Fibroblast of villous mesenchyme (primary cell): ENCODE results near the gene ATP1A2. TPM values are rescaled to one million over a fixed set of nuclear protein-coding genes. Genes with fewer than 3 reads are reported as not detected.

Experiments used
- DNase-seq: peaks from one replicate; pipeline ENCODE4 v3.0.0-alpha.2; 2010; ENCODE audit warnings: low read depth
- H3K4me3 ChIP-seq: 2 replicates; pipeline ENCODE4 v1.5.1; 2011; ENCODE audit warnings: low read depth, mild to moderate bottlenecking, low read length
- CTCF ChIP-seq: IDR thresholded peaks from 2 replicates; pipeline ENCODE4 v1.5.1; 2012; ENCODE audit warnings: low read depth, mild to moderate bottlenecking, low read length; ENCODE audit not compliant: insufficient read depth
- total RNA-seq: library from RNA; depleted of rRNA; stranded (reverse); fragments of >200 nt; gene quantifications from 2 replicates; pipeline ENCODE4 v1.2.3, GENCODE V29; 2012

Gene ATP1A2
- total RNA-seq, 1 donor: not detected

GRCh38 chr1:160191756-160192155 lies 76.2 kb downstream of the ATP1A2 start:
- TF ChIP-seq CTCF: no peak
- no peak for DNase-seq
- no peak overlapping the region for H3K4me3 ChIP-seq

GRCh38 chr1:160192234-160192633 lies 76.7 kb downstream of the ATP1A2 start:
- no peak for DNase-seq
- no peak for TF ChIP-seq CTCF
- no peak overlapping the region for H3K4me3 ChIP-seq

Other genes starting within 250 kb of the ATP1A2 start
- 0.32 and 0.43 TPM in 2 replicates for gene CFAP45, start 215.6 kb upstream of the ATP1A2 start, total RNA-seq
- 167 and 277 TPM in 2 replicates for gene TAGLN2, start 190.3 kb upstream of the ATP1A2 start, total RNA-seq
- gene IGSF9, start 170.1 kb upstream of the ATP1A2 start, total RNA-seq: not detected in 2 replicates
- gene SLAMF9, start 161.5 kb upstream of the ATP1A2 start, total RNA-seq: not detected in 2 replicates
- gene PIGM, start 83.8 kb upstream of the ATP1A2 start, total RNA-seq: 4.2 and 6.0 TPM in 2 replicates
- gene KCNJ10, start 45.6 kb upstream of the ATP1A2 start, total RNA-seq: under 0.01 TPM in 1 of 2 replicates, not detected in the other
- gene KCNJ9, start 34.2 kb upstream of the ATP1A2 start, total RNA-seq: not detected in 2 replicates
- 13.9 and 14.7 TPM in 2 replicates for gene IGSF8, start 17.1 kb upstream of the ATP1A2 start, total RNA-seq
- not detected in 2 replicates for gene ATP1A4, start 35.8 kb downstream of the ATP1A2 start, total RNA-seq
- not detected in 2 replicates for gene CASQ1, start 74.8 kb downstream of the ATP1A2 start, total RNA-seq
- 118 and 138 TPM in 2 replicates for gene PEA15, start 89.6 kb downstream of the ATP1A2 start, total RNA-seq
- 68.6 and 75.1 TPM in 2 replicates for gene DCAF8, start 146.8 kb downstream of the ATP1A2 start, total RNA-seq
- 39.6 and 51.0 TPM in 2 replicates for gene PEX19, start 169.4 kb downstream of the ATP1A2 start, total RNA-seq
- 295 and 322 TPM in 2 replicates for gene COPA, start 227.5 kb downstream of the ATP1A2 start, total RNA-seq
- gene NCSTN, start 227.6 kb downstream of the ATP1A2 start, total RNA-seq: 109 and 165 TPM in 2 replicates